Panc1 (cell line): Measurements from ENCODE around the gene AGBL4. TPM values are rescaled to one million over a fixed set of nuclear protein-coding genes. Genes with fewer than 3 reads are reported as not detected.

Source experiments
- ATAC-seq: fragments of 200-7000 bp; cut with Tn5 transposase; 2 replicates; pipeline ENCODE4 v1.9.1; 2020; ENCODE audit warnings: mild to moderate bottlenecking, moderate library complexity
- BruUV-seq: library from RNA; stranded (reverse); fragments of 400-500 nt; replicated peaks from 2 replicates; lab custom pipeline; 2021; lab: Mats Ljungman, UMichigan
- CTCF ChIA-PET: fragments of 300-600 bp; sonication (Branson Sonifier 250); formaldehyde crosslinking; loops from one replicate; lab custom pipeline; 2022; ENCODE audit warnings: antibody characterized with exemption; lab: Charles Lee
- POLR2A ChIA-PET: fragments of 300-600 bp; sonication (Branson Sonifier 250); formaldehyde crosslinking; loops from one replicate; lab custom pipeline; 2022; ENCODE audit warnings: antibody characterized with exemption; lab: Charles Lee
- DNase-seq: peaks from one replicate; pipeline ENCODE4 v3.0.0-alpha.2; 2010; ENCODE audit warnings: low read depth, low spot score
- H3K27ac ChIP-seq: 2 replicates; pipeline ENCODE4 v1.5.1; 2011; ENCODE audit warnings: mild to moderate bottlenecking, low read length, inconsistent platforms
- H3K27me3 ChIP-seq: fragments of 200-500 bp; sonication (Bioruptor generic); 2 replicates; pipeline ENCODE4 v1.6.0; 2014; ENCODE audit warnings: low read length, inconsistent platforms; ENCODE audit not compliant: control insufficient read depth, insufficient read depth
- H3K36me3 ChIP-seq: fragments of 200-500 bp; sonication (Bioruptor generic); 2 replicates; pipeline ENCODE4 v1.5.1; 2014; ENCODE audit warnings: inconsistent platforms, mild to moderate bottlenecking, low read length, moderate library complexity; ENCODE audit not compliant: control insufficient read depth, insufficient read depth
- H3K4me1 ChIP-seq: 2 replicates; pipeline ENCODE4 v1.5.1; 2011; ENCODE audit warnings: inconsistent platforms, mild to moderate bottlenecking, low read length, moderate library complexity; ENCODE audit not compliant: control insufficient read depth, insufficient read depth
- H3K4me3 ChIP-seq, 2 experiments: 2 replicates each; pipeline ENCODE4 v1.5.1; 2011 to 2012; ENCODE audit warnings: low read depth in 2 of 2, low read length in 2 of 2, mild to moderate bottlenecking in 2 of 2, inconsistent platforms in 1 of 2, moderate library complexity in 1 of 2
- H3K9me3 ChIP-seq: fragments of 200-500 bp; sonication (Bioruptor generic); 2 replicates; pipeline ENCODE4 v1.5.1; 2014; ENCODE audit warnings: low read depth, mild to moderate bottlenecking, inconsistent platforms, low read length, moderate library complexity; ENCODE audit not compliant: control insufficient read depth, insufficient read depth
- POLR2AphosphoS5 ChIP-seq: IDR thresholded peaks from 2 replicates; pipeline ENCODE4 v1.6.1; 2012; ENCODE audit warnings: mild to moderate bottlenecking, low read depth, low read length, moderate library complexity
- SIN3A ChIP-seq: IDR thresholded peaks from 2 replicates; pipeline ENCODE4 v1.6.1; 2012; ENCODE audit warnings: low read depth, mild to moderate bottlenecking, low read length, moderate library complexity, borderline replicate concordance; ENCODE audit not compliant: insufficient read depth
- TCF7L2 ChIP-seq: IDR thresholded peaks from 2 replicates; pipeline ENCODE4 v1.6.1; 2011; ENCODE audit warnings: mild to moderate bottlenecking, low read depth, low read length, inconsistent platforms
- in situ Hi-C: cut with HindIII; loops from 2 replicates; pipeline ENCODE4 v1.10.0; 2016; ENCODE audit warnings: low sequenced_read_pairs, low pct_unique_long_range_greater_than_20kb
- intact Hi-C: fragments of 100-400 bp; cut with micrococcal nuclease; formaldehyde crosslinking; loops from one replicate; pipeline ENCODE4 v1.10.0; 2022; ENCODE audit not compliant: unreplicated experiment
- total RNA-seq: library from RNA; stranded (reverse); gene quantifications from one replicate; pipeline ENCODE4 v1.2.1, GENCODE V29; 2021; ENCODE audit not compliant: unreplicated experiment
- TF ChIP-seq, protein P1 (sequence below), 2 experiments: IDR thresholded peaks; 2 replicates each; pipeline ENCODE4 v1.6.1; 2011 to 2012; ENCODE audit warnings: low read depth in 2 of 2, control low read depth in 1 of 2, low read length in 1 of 2, mild to moderate bottlenecking in 1 of 2, moderate library complexity in 1 of 2; ENCODE audit not compliant: insufficient read depth in 1 of 2
- TF ChIP-seq, protein P2 (sequence below): fragments of 450-650 bp; IDR thresholded peaks from 2 replicates; pipeline ENCODE4 v1.5.1; 2017; ENCODE audit warnings: mild to moderate bottlenecking

Gene AGBL4
- total RNA-seq, 1 experiment from 2014 or later = not detected

DNA sequence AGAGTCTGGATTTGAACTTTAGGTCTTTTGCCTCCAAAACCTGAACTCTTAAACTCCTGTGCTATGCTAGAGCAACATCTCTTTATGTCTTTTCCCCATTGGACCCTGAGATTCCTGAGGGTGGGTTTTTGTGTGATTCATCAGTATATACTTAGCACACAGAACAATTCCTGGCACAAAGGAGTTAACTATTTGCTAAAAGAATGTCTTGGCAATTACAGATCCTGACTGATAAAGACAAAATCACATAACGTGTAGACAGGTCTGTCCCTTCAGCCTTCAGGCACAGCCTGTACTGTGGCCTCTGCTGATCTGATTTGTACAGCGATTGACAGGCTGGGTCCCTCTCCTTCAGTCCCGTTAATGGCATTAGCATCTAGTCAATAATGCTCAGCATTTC, 1084.7 kb downstream of the AGBL4 start:
- intact Hi-C loops = no loop called here
- DNase-seq (no peak), ATAC-seq (no peak)
- Histone ChIP-seq H3K27ac (no peak overlapping the region), H3K9me3 (no peaks in the 10 kb centered on the region), H3K4me1 (no peaks in the 10 kb centered on the region), H3K27me3 (no peaks in the 10 kb centered on the region), H3K4me3 (no peak overlapping the region), H3K36me3 (no peaks in the 10 kb centered on the region)
- POLR2A ChIA-PET = no interaction called here
- BruUV-seq = no TSS peak
- CTCF ChIA-PET = no interaction called here
- no peak for TF ChIP-seq TCF7L2
- TF ChIP-seq POLR2AphosphoS5 = no peak
- TF ChIP-seq SIN3A = no peak
- TF ChIP-seq, protein P1, sequence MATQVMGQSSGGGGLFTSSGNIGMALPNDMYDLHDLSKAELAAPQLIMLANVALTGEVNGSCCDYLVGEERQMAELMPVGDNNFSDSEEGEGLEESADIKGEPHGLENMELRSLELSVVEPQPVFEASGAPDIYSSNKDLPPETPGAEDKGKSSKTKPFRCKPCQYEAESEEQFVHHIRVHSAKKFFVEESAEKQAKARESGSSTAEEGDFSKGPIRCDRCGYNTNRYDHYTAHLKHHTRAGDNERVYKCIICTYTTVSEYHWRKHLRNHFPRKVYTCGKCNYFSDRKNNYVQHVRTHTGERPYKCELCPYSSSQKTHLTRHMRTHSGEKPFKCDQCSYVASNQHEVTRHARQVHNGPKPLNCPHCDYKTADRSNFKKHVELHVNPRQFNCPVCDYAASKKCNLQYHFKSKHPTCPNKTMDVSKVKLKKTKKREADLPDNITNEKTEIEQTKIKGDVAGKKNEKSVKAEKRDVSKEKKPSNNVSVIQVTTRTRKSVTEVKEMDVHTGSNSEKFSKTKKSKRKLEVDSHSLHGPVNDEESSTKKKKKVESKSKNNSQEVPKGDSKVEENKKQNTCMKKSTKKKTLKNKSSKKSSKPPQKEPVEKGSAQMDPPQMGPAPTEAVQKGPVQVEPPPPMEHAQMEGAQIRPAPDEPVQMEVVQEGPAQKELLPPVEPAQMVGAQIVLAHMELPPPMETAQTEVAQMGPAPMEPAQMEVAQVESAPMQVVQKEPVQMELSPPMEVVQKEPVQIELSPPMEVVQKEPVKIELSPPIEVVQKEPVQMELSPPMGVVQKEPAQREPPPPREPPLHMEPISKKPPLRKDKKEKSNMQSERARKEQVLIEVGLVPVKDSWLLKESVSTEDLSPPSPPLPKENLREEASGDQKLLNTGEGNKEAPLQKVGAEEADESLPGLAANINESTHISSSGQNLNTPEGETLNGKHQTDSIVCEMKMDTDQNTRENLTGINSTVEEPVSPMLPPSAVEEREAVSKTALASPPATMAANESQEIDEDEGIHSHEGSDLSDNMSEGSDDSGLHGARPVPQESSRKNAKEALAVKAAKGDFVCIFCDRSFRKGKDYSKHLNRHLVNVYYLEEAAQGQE (IDR thresholded peaks at IDR 0.05; ENCODE audit: insufficient read depth in 1 of 2, low read depth in 2 of 2, low read length in 1 of 2) = no peak
- in situ Hi-C loops = no loop called here

DNA sequence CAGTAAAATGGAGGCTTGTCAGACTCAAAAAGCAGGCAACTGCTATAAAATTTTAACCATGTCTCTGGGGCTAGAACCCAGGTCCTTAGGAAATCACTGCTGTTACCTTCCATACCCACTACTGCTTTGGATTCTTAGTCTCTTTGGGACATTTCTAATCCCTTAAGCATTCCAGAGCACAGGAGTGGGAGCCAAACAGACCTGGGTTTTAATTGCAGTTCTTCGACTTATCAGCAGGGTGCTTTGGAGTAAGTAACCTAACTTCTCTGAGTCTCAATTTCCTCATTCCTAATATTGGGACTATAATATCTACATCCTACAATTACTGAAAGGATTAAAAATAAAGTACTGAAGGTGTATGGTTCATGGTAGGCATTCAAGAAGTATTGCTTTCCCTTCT, 1086.0 kb downstream of the AGBL4 start:
- ATAC-seq (no peak), DNase-seq (no peak)
- no peak overlapping the region for H3K4me3 ChIP-seq
- TF ChIP-seq POLR2AphosphoS5 (no peak), SIN3A (no peak), TCF7L2 (no peak)
- TF ChIP-seq, protein P1 (IDR thresholded peaks at IDR 0.05; ENCODE audit: insufficient read depth in 1 of 2, low read depth in 2 of 2, low read length in 1 of 2) = no peak
- TF ChIP-seq, protein P2, sequence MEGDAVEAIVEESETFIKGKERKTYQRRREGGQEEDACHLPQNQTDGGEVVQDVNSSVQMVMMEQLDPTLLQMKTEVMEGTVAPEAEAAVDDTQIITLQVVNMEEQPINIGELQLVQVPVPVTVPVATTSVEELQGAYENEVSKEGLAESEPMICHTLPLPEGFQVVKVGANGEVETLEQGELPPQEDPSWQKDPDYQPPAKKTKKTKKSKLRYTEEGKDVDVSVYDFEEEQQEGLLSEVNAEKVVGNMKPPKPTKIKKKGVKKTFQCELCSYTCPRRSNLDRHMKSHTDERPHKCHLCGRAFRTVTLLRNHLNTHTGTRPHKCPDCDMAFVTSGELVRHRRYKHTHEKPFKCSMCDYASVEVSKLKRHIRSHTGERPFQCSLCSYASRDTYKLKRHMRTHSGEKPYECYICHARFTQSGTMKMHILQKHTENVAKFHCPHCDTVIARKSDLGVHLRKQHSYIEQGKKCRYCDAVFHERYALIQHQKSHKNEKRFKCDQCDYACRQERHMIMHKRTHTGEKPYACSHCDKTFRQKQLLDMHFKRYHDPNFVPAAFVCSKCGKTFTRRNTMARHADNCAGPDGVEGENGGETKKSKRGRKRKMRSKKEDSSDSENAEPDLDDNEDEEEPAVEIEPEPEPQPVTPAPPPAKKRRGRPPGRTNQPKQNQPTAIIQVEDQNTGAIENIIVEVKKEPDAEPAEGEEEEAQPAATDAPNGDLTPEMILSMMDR = no peak
- ChIA-PET CTCF (no interaction called here), POLR2A (no interaction called here)
- H3K27me3 ChIP-seq = no peaks in the 10 kb centered on the region
- H3K4me1 ChIP-seq = no peaks in the 10 kb centered on the region
- H3K27ac ChIP-seq = no peak overlapping the region
- no peaks in the 10 kb centered on the region for H3K9me3 ChIP-seq
- in situ Hi-C loops = no loop called here
- BruUV-seq = no TSS peak
- no peaks in the 10 kb centered on the region for H3K36me3 ChIP-seq
- intact Hi-C loops = no loop called here
